ENCODE results near the gene HINT3.

GRCh38 chr6:126027601-126028000 is 71.0 kb downstream of the HINT3 start:
- TF ChIP-seq EP300 (IDR thresholded peaks at IDR 0.05) (no peak), CTCF (IDR thresholded peaks at IDR 0.05) (no peak), POLR2AphosphoS5 (IDR thresholded peaks at IDR 0.05) (no peak), POLR2A (IDR thresholded peaks at IDR 0.05) (no peak)

Data from suprapubic skin (tissue), 4 donors.